Stomach (tissue), 9 donors: ENCODE results near the gene HLCS. TPM values are rescaled to one million over a fixed set of nuclear protein-coding genes. Genes with fewer than 3 reads are reported as not detected.

Experiments used
- DNase-seq, 2 donors: peaks; one replicate each; pipeline versions ENCODE4 v3.0.0 to v3.0.0-alpha.2; 2013 to 2019
- H3K27ac ChIP-seq, 5 donors: fragments of 200-600 bp in 4 of 5; sonication (generic) in 4 of 5; one replicate each; pipeline ENCODE4 v1.5.1; 2013 to 2019; ENCODE audit warnings: mild to moderate bottlenecking in 1 of 5, moderate library complexity in 1 of 5
- H3K27me3 ChIP-seq, 3 donors: fragments of 200-600 bp; sonication (generic); one replicate each; pipeline ENCODE4 v1.5.1; 2017 to 2019; ENCODE audit warnings: mixed run types in 1 of 3
- H3K36me3 ChIP-seq, 4 donors: fragments of 200-600 bp; sonication (generic); 1 replicate in 3 of 4; 2 replicates in 1 of 4; pipeline ENCODE4 v1.5.1; 2016 to 2019
- H3K4me1 ChIP-seq, 4 donors: fragments of 200-600 bp; sonication (generic); one replicate each; pipeline ENCODE4 v1.5.1; 2016 to 2019
- H3K4me3 ChIP-seq, 4 donors: fragments of 200-600 bp; sonication (generic) in 3 of 4; one replicate each; pipeline ENCODE4 v1.5.1; 2016 to 2019; ENCODE audit warnings: mild to moderate bottlenecking in 1 of 4
- H3K9me3 ChIP-seq, 4 donors: fragments of 200-600 bp; sonication (generic); one replicate each; pipeline ENCODE4 v1.5.1; 2016 to 2019
- EP300 ChIP-seq: sonication (generic); formaldehyde crosslinking; IDR thresholded peaks from one replicate; pipeline ENCODE4 v1.6.1; 2017; ENCODE audit warnings: antibody characterized with exemption
- POLR2A ChIP-seq, 4 donors: fragments of 450-650 bp; IDR thresholded peaks; one replicate each; pipeline ENCODE4 v1.6.1; 2016; ENCODE audit warnings: antibody characterized with exemption in 4 of 4, control low read depth in 2 of 4, mild to moderate bottlenecking in 1 of 4, moderate library complexity in 1 of 4
- POLR2AphosphoS5 ChIP-seq, 3 donors: sonication (generic); formaldehyde crosslinking; IDR thresholded peaks; one replicate each; pipeline ENCODE4 v1.6.1; 2016; ENCODE audit warnings: antibody characterized with exemption in 3 of 3
- WGBS, 5 donors: extraction: QIAGEN DNeasy Blood & Tissue Kit in 3 of 5; methylation state at CpG; one replicate each; pipeline versions ENCODE4 v1.1.5 to v1.1.7; 2013 to 2018; 5-methylcytosine and 5-hydroxymethylcytosine counted together
- intact Hi-C: fragments of 100-400 bp; cut with DNase I; formaldehyde crosslinking; loops from one replicate; pipeline ENCODE4 v1.15.1; 2023; ENCODE audit warnings: low total_unique reads
- polyA plus RNA-seq, 3 donors: library from polyadenylated mRNA; stranded (reverse); fragments of 200-250 nt; gene quantifications; one replicate each; pipeline ENCODE4 v1.2.3, GENCODE V29; 2013
- total RNA-seq, 5 donors: library from RNA; depleted of rRNA; stranded (reverse); fragments of >200 nt; gene quantifications; one replicate each; pipeline versions ENCODE4 v1.1.0 to v1.2.3, GENCODE V29; 2014 to 2016
- TF ChIP-seq, protein P1 (sequence below), 7 experiments: fragments of 450-650 bp in 4 of 7; fragments of 200-600 bp in 3 of 7; sonication (generic) in 3 of 7; IDR thresholded peaks; one replicate each; pipeline ENCODE4 v1.5.1; 2016 to 2019; ENCODE audit warnings: antibody characterized with exemption in 7 of 7, control low read depth in 2 of 7, mild to moderate bottlenecking in 1 of 7
- donor health status: healthy with polysubstance abuse.
- donor health status: Bipolar disorder and iron deficiency.
- donor health status: healthy.

Gene HLCS
- total and polyA plus RNA-seq, 8 donors = 2.3 to 35.1 (median 13.9) TPM

DNA sequence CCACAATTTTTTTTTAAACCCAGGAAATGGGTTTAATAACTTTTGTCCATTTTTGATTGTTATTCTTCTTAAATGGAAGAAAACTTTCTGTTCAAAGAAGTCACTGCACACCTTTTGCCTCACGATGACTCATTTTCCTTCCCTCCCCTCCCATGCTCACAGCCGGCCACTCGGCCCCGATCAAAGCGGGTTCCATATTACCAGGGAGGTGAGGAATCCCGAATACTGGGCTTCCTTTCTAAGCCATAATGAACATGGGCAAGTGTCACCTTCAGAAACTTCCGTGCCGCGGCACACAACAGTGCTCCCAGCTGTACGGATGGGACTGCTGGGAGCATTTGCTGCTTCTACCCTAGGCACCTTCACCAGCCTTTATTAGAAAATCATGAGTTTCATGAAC lies 121.4 kb downstream of the HLCS start:
- Histone ChIP-seq H3K36me3 (no peaks in the 10 kb centered on the region), H3K27me3 (no peaks in the 10 kb centered on the region), H3K9me3 (no peaks in the 10 kb centered on the region), H3K4me1 (peaks cover 0 to 12% (median 6%) of the 10 kb centered on the region in 4 donors), H3K27ac (no peak overlapping the region), H3K4me3 (no peak overlapping the region)
- no peak for TF ChIP-seq EP300
- DNase-seq = no peak
- intact Hi-C loops = no loop called here
- 94 to 97% (median 96%) methylated on average over 10 of the region's 10 CpGs for WGBS, 5 donors

DNA sequence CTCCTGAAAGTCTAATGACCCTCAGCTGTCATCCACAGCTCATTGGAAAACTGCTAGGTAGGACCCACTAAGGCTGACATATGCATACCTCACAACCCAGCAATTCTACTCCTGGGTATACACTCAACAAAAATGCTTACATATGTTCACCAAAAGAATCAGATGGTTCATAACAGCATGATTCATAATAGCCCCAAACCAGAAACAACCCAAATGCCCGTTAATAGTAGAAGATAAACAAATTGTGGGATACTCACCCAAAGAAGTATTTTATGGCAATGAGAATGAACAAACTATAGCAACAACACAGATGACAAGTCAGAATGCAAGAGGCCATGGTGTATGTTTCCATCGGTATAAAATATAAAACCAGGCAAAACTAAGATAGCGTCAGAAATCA lies 124.6 kb downstream of the HLCS start:
- H3K4me3 ChIP-seq = no peak overlapping the region
- WGBS, 5 donors = 91 to 96% (median 92%) methylated on average over 3 of the region's 3 CpGs
- TF ChIP-seq, protein P1, sequence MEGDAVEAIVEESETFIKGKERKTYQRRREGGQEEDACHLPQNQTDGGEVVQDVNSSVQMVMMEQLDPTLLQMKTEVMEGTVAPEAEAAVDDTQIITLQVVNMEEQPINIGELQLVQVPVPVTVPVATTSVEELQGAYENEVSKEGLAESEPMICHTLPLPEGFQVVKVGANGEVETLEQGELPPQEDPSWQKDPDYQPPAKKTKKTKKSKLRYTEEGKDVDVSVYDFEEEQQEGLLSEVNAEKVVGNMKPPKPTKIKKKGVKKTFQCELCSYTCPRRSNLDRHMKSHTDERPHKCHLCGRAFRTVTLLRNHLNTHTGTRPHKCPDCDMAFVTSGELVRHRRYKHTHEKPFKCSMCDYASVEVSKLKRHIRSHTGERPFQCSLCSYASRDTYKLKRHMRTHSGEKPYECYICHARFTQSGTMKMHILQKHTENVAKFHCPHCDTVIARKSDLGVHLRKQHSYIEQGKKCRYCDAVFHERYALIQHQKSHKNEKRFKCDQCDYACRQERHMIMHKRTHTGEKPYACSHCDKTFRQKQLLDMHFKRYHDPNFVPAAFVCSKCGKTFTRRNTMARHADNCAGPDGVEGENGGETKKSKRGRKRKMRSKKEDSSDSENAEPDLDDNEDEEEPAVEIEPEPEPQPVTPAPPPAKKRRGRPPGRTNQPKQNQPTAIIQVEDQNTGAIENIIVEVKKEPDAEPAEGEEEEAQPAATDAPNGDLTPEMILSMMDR (IDR thresholded peaks at IDR 0.05) = no peak
- TF ChIP-seq POLR2AphosphoS5 (IDR thresholded peaks at IDR 0.05) (no peak), POLR2A (IDR thresholded peaks at IDR 0.05) (no peak), EP300 (no peak)
- no peaks in the 10 kb centered on the region for H3K27me3 ChIP-seq
- DNase-seq = no peak
- H3K4me1 ChIP-seq = peaks cover 0 to 14% (median 3%) of the 10 kb centered on the region in 4 donors
- no peaks in the 10 kb centered on the region for H3K36me3 ChIP-seq
- no peaks in the 10 kb centered on the region for H3K9me3 ChIP-seq
- intact Hi-C loops = no loop called here
- no peak overlapping the region for H3K27ac ChIP-seq

DNA sequence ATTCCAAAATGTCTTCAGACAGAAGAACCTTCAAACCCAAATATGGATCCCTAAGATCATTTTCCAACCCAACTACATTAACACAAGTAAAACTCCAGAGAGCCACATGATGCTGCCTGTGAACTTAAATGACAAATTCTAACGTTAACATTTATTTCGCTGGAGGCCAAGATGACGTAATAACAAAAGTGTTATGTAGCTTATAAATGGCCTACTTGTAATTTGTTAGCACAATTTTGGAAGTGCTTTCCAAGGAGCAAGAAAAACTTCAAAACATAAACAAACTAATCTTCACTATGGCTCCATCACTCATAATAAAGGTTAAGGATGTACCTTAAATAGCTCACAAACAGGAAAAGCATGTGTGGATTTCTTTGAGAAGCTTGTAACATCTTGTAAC lies 126.7 kb downstream of the HLCS start:
- intact Hi-C loops = no loop called here
- H3K27me3 ChIP-seq = no peaks in the 10 kb centered on the region

DNA sequence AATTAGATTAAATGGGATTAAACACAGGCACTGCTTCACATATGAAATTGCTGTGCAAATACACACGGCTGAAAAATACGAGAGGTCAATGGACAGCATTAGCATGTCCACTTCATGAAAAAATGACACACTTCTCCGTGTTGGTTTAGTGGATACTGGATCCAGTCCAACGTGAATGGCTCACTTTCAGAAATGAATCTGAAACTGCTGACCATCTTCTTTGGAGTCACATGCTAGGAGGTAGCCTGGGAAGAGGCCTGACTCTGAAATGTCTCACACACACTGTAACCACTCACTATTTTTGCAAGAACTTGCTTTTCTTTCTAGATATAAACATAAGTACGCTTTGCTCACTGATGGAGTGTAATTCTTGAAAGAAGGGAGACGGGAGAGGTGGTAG lies 127.3 kb downstream of the HLCS start:
- no peak overlapping the region for H3K27ac ChIP-seq
- H3K4me3 ChIP-seq = no peak overlapping the region
- intact Hi-C loops = no loop called here
- H3K36me3 ChIP-seq = no peaks in the 10 kb centered on the region
- H3K9me3 ChIP-seq = no peaks in the 10 kb centered on the region
- DNase-seq = no peak
- TF ChIP-seq POLR2AphosphoS5 (IDR thresholded peaks at IDR 0.05) (no peak), EP300 (no peak)
- TF ChIP-seq, protein P1 (IDR thresholded peaks at IDR 0.05) = no peak
- WGBS, 5 donors = 64 to 69% (median 68%) methylated on average over 6 of the region's 6 CpGs
- no peaks in the 10 kb centered on the region for H3K27me3 ChIP-seq
- H3K4me1 ChIP-seq = peaks cover 0 to 15% (median 0%) of the 10 kb centered on the region in 4 donors

More for the DNA sequence above, 126.7 kb downstream of the HLCS start:
- peaks cover 0 to 15% (median 0%) of the 10 kb centered on the region in 4 donors for H3K4me1 ChIP-seq
- 72 to 92% (median 85%) methylated on average over 3 of the region's 3 CpGs for WGBS, 5 donors
- H3K27ac ChIP-seq = no peak overlapping the region
- H3K9me3 ChIP-seq = no peaks in the 10 kb centered on the region
- no peak overlapping the region for H3K4me3 ChIP-seq
- H3K36me3 ChIP-seq = no peaks in the 10 kb centered on the region
- DNase-seq = no peak
- no peak for TF ChIP-seq POLR2A (IDR thresholded peaks at IDR 0.05)
- TF ChIP-seq, protein P1 (IDR thresholded peaks at IDR 0.05) = no peak
- no peak for TF ChIP-seq POLR2AphosphoS5 (IDR thresholded peaks at IDR 0.05)
- no peak for TF ChIP-seq EP300

DNA sequence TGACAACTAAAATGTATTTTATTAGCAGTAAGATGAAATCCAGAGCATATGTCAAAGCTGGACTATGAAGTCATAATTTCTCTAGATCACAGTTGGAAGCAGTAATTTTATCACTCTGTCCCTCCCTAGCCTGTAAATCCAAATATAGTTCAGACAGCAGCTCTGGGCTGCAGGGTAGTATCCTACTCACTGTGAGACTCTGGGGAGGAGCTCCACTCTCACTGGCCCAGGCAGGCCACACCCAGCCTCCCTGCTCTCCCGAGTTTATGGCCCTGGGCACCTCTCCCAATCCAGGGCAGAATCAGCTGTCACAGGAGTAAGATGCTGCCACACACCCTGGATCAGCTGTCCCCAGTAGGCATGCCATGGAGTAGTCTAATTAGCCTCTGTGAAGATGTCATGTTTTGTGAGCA lies 131.1 kb downstream of the HLCS start:
- WGBS, 5 donors = 16 to 50% (median 27%) methylated on average over 1 of the region's 1 CpG
- Histone ChIP-seq H3K36me3 (no peaks in the 10 kb centered on the region), H3K27ac (no peak overlapping the region), H3K4me1 (peaks cover 0 to 15% (median 0%) of the 10 kb centered on the region in 4 donors), H3K4me3 (no peak overlapping the region), H3K27me3 (no peaks in the 10 kb centered on the region), H3K9me3 (no peaks in the 10 kb centered on the region)
- DNase-seq = no peak
- intact Hi-C loops = no loop called here
- TF ChIP-seq POLR2AphosphoS5 (IDR thresholded peaks at IDR 0.05) (no peak), POLR2A (IDR thresholded peaks at IDR 0.05) (no peak), EP300 (no peak)
